ENCODE data around the gene PFDN5. TPM values are rescaled to one million over a fixed set of nuclear protein-coding genes. Genes with fewer than 3 reads are reported as not detected.
A peak's percentile ranks its signal among the peaks of the same experiment; 100 is the strongest.

The PFDN5 gene
- total and polyA plus RNA-seq, 9 of the 15 experiments (the other 6 are each of a cell fraction or from before 2014, with no cell fraction given): 361 to 1,636 (median 742) TPM

- no peak for TF ChIP-seq MGA (IDR thresholded peaks at IDR 0.05)
- peak; percentile 65; the same call in 1 of the 2 replicates for TF ChIP-seq ELF4 (CRISPR knock-in tag; IDR thresholded peaks at IDR 0.05)
- TF ChIP-seq CBX8 (IDR thresholded peaks at IDR 0.05; ENCODE audit: borderline replicate concordance, extremely low read depth, low read depth, low read length, poor library complexity, severe bottlenecking): no peak
- no peak for TF ChIP-seq CREB5 (CRISPR knock-in tag; IDR thresholded peaks at IDR 0.05)
- TF ChIP-seq NFRKB (IDR thresholded peaks at IDR 0.05; ENCODE audit: low read depth): no peak
- TF ChIP-seq PHF21A (IDR thresholded peaks at IDR 0.05; ENCODE audit: borderline replicate concordance, low read depth): no peak
- no peak for TF ChIP-seq NKRF (IDR thresholded peaks at IDR 0.05; ENCODE audit: borderline replicate concordance)
- no peak for TF ChIP-seq USF2 (CRISPR knock-in tag; IDR thresholded peaks at IDR 0.05)
- TF ChIP-seq ZNF395 (CRISPR knock-in tag; IDR thresholded peaks at IDR 0.05): no peak
Measured at GRCh38 chr12:53287741-53288216, 7.6 kb upstream of the PFDN5 start (continued).

Data from K562 (cell line).